ENCODE measurements around the gene RPL23.

GRCh38 chr17:38886643-38887010 is 33.1 kb upstream of the RPL23 start:
- TF ChIP-seq CTCF (IDR thresholded peaks at IDR 0.05): no peak
- TF ChIP-seq POLR2A (IDR thresholded peaks at IDR 0.05): no peak
